IPS-18c (cell line): Measurements from ENCODE around the gene TCHP.
"Not testable (repeated sequence)": the region's sequence is repeated elsewhere in the genome, so short reads cannot be mapped to it uniquely, and the experiment has no call there.

ENCODE experiments used
- H3K4me3 ChIP-seq: 2 replicates; pipeline ENCODE4 v1.7.0; 2013; ENCODE audit warnings: low read depth, mild to moderate bottlenecking, low read length, moderate library complexity; ENCODE audit not compliant: insufficient read depth
- H3K9me3 ChIP-seq: one replicate; pipeline ENCODE4 v1.6.1; 2013; ENCODE audit warnings: mild to moderate bottlenecking, low read length, moderate library complexity; ENCODE audit not compliant: control insufficient read depth, insufficient read depth

The TCHP gene

GRCh38 chr12:109899783-109900751 is at the start of gene TCHP:
TSS of gene TCHP (plus strand) at chr12:109900274. CDS start at chr12:109903027, 2,753 bp downstream.
- no peaks in the 10 kb centered on the region for H3K9me3 ChIP-seq
- peak within 1 kb of the TSS; percentile 67 for H3K4me3 ChIP-seq

DNA sequence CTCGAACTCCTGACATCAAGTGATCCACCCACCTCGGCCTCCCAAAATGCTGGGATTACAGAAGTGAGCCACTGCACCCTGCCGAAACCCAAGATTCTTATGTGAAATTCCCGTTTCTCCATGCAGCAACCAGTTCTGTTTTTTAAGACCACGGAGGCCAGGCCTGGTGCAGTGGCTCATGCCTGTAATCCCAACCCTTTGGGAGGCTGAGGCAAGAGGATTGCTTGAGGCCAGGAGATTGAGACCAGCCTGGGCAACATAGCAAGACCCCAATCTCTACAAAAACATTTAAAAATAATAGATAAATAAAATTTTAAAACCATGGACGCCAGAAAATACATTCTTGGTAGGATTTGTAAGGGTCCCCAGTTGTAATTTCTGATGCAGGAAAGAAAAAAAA is 49.6 kb upstream of the TCHP start:
- H3K9me3 ChIP-seq, result not testable (repeated sequence)

GRCh38 chr12:109855377-109855776 is 44.7 kb upstream of the TCHP start:
- H3K4me3 ChIP-seq, result no peak overlapping the region
- peaks cover 2% of the 10 kb centered on the region for H3K9me3 ChIP-seq

More for the DNA sequence above, 49.6 kb upstream of the TCHP start:
- not testable (repeated sequence) for H3K4me3 ChIP-seq

GRCh38 chr12:109857715-109858114 is 42.4 kb upstream of the TCHP start:
- Histone ChIP-seq H3K9me3 (peaks cover 2% of the 10 kb centered on the region), H3K4me3 (no peak overlapping the region)

DNA sequence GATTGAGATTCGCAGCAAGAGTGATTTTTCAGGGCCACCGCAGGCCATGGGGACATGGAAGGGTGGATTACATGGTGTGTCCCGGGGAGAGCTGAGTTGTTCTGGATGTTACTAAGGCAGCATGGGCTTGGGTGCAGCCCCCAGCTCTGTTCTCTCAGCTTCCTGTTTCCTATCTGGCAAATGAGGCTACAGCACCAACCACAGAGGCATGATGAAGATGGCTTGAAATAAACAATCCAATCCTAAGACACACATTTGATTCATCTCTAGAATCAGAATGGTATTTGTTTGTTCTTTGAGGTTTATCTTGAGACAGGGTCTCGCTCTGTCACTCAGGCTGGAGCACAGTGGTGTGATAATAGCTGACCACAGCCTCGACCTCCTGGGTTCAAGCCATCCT is 41.3 kb upstream of the TCHP start:
- Histone ChIP-seq H3K9me3 (peaks cover 2% of the 10 kb centered on the region), H3K4me3 (no peak overlapping the region)

- H3K4me3 ChIP-seq, result no peak overlapping the region
- peaks cover 2% of the 10 kb centered on the region for H3K9me3 ChIP-seq
Observed at GRCh38 chr12:109860977-109861376, 39.1 kb upstream of the TCHP start.

GRCh38 chr12:109861689-109862314 is 38.3 kb upstream of the TCHP start:
- no peak overlapping the region for H3K4me3 ChIP-seq

GRCh38 chr12:109862491-109862890 is 37.6 kb upstream of the TCHP start:
- H3K4me3 ChIP-seq, H3K9me3 ChIP-seq: not testable (repeated sequence)

More at GRCh38 chr12:109861689-109862314, 38.3 kb upstream of the TCHP start:
- H3K9me3 ChIP-seq, result peaks cover 2% of the 10 kb centered on the region

GRCh38 chr12:109863847-109864712 is 36.0 kb upstream of the TCHP start:
- Histone ChIP-seq H3K4me3 (no peak overlapping the region), H3K9me3 (no peaks in the 10 kb centered on the region)

DNA sequence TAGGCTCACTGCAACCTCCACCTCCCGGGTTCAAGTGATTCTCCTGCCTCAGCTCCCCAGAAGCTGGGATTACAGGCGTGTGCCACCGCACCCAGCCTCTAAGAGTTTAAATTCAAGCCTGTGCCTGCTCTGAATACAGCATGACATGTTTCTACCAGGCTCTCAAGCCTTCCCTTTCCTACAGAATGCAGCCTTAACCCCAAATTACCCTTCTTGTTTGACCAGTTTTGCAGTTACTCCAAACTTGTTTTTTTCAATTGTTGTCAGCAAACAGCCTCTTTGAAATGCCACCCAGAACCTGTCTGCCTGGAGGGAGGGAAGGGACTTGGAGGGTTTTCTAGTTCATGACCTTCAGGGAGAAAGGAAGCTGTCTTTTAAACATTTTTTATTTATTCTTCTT is 35.2 kb upstream of the TCHP start:
- H3K4me3 ChIP-seq, result no peak overlapping the region
- no peaks in the 10 kb centered on the region for H3K9me3 ChIP-seq

DNA sequence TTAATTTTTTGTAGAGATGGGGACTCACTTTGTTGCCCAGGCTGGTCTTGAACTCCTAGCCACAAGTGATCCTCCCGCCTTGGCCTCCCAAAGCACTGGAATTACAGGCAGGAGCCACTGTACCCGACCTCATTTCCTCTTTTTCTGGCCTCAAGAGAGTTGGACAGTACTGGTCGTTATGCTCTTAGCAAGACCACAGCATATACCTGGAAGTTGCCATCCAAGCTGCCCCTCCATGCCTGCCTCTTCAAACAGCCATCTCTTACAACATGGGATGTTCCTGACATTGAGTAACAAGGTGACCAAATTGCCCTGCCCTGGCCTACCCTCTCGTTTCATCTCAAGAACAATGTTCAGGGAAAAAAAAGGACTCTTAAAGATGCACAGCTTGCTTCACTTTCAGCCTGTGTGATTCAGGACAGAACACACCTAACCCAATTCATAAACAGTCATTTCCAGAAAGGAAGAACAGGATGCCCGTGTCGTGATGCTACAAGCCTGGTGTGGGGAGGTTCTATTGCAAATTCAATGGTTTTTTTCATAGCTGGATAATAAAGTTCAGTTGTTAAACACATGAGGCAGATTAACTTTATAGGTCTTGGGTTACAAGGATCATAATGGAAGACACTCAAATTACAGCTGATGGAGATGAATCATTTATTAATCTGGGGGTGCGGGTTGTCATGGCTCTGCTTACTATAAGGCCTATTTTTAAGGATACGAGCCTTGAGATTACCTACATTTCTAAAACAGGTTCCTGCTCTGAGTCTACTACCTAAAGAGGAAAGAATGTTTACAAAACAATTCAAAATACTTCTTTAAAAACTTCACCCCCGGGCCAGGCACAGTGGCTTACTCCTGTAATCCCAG is 31.7 kb upstream of the TCHP start:
- Histone ChIP-seq H3K4me3 (no peak overlapping the region), H3K9me3 (no peaks in the 10 kb centered on the region)

GRCh38 chr12:109870648-109871047 is 29.4 kb upstream of the TCHP start:
- Histone ChIP-seq H3K9me3 (no peaks in the 10 kb centered on the region), H3K4me3 (no peak overlapping the region)

DNA sequence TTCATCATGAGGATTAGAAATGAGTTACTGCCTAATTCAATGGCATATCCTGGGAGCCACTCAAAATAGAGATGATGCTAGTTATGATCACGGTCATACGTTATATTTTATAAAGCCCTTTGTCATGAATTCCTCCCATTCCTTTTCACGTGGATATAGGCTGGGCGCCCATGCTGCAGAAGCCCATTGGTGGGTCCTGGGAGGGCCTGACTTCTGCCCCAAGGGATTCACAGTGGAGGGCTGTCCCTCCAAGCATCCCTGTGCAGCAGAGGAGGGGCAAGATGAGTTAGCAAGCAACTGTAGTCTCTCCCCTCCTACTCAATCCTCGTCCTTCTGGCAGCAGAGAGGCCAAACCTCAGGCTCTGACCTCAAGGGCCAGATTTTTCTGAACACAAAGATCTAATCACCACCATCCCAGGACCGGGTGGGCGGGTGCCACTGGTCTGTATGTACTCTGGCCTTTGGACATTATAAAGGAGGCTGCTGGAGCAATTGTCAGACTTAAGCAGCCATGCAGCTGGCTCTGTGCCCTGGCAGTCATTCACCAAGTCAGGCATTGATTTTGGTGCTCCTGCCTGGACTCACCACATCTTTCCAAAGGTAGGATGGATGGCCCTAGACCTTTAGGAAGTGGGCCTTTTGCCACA is 28.3 kb upstream of the TCHP start:
- Histone ChIP-seq H3K4me3 (no peak overlapping the region), H3K9me3 (no peaks in the 10 kb centered on the region)

- Histone ChIP-seq H3K9me3 (no peaks in the 10 kb centered on the region), H3K4me3 (no peak overlapping the region)
Observed at GRCh38 chr12:109873653-109874052, 26.4 kb upstream of the TCHP start.

DNA sequence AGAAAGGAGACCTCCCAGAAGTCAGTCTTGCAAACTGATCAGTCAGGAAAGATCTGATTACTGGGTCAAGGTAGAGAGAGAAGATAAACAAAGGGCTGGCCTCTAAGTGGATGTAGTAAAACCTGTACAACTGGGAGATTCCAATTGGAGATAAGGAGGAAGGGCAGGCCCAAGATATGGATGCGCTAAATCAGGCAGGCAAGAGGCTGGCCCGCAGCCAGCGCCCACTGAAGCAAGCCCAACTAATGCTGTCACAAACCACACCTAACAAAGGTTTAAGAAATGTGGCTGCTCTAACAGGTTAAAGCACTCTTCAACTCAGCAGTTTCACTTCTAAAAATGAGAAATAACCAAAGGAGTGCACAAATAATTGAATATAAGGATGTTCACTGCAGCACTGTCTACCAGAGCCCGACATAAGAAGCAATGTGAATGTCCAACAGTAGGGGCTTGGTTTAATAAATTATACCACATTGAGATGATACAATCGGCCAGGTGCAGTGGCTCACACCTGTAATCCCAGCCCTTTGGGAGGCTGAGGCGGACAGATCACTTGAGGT is 24.4 kb upstream of the TCHP start:
- H3K9me3 ChIP-seq, result no peaks in the 10 kb centered on the region
- H3K4me3 ChIP-seq, result no peak overlapping the region

DNA sequence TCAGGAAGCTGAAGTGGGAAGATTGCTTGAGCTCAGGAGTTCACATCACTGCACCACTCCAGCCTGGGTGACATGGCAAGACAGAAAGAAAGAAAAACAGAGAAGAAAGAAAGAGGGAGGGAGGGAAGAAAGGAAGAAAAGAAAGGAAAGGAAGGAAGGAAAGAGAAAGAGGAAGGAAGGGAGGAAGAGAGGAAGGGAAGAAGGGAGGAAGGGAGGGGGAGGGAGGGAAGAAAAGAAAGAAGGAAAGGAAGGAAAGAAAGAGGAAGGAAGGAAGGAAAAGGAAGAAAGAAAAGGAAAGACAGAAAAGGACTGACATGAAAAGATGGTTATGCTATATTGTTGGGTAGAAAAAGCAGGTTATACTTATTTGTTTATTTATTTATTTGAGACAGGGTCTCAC is 23.7 kb upstream of the TCHP start:
- Histone ChIP-seq H3K9me3 (no peaks in the 10 kb centered on the region), H3K4me3 (no peak overlapping the region)
